H1 (cell line): ENCODE results near the gene IQSEC3. TPM values are rescaled to one million over a fixed set of nuclear protein-coding genes. Genes with fewer than 3 reads are reported as not detected.
A peak's percentile ranks its signal among the peaks of the same experiment; 100 is the strongest.

Source experiments
- CTCF ChIA-PET: fragments of 300-600 bp; sonication (Branson Sonifier 250); formaldehyde crosslinking; loops from one replicate; lab custom pipeline; 2021; ENCODE audit not compliant: partially characterized antibody; lab: Charles Lee
- POLR2A ChIA-PET: fragments of 300-600 bp; sonication (Branson Sonifier 250); formaldehyde crosslinking; loops from one replicate; lab custom pipeline; 2021; ENCODE audit warnings: inconsistent platforms; ENCODE audit not compliant: partially characterized antibody; lab: Charles Lee
- DNase-seq, 2 experiments: peaks; one replicate each; pipeline versions ENCODE4 v3.0.0 to v3.0.0-alpha.2; 2010 to 2022; ENCODE audit warnings: low spot score in 2 of 2, low read depth in 1 of 2, mixed read lengths in 1 of 2
- FAIRE-seq: peaks from 2 replicates; lab custom pipeline; 2011; peaks lifted over from hg19 to GRCh38; lab: Jason Lieb, UNC
- H2AFZ ChIP-seq: 2 replicates; pipeline ENCODE4 v1.8.1; 2012; ENCODE audit warnings: low read length, inconsistent platforms
- H2AK5ac ChIP-seq: 2 replicates; pipeline ENCODE4 v1.6.1; 2013; ENCODE audit warnings: low read depth, low read length
- H2BK120ac ChIP-seq: replicated peaks from 2 replicates; pipeline ENCODE3; 2013; ENCODE audit warnings: low read depth, low read length, inconsistent platforms
- H2BK12ac ChIP-seq: 2 replicates; pipeline ENCODE4 v1.6.1; 2013; ENCODE audit warnings: low read depth, low read length
- H2BK15ac ChIP-seq: 2 replicates; pipeline ENCODE4 v1.6.1; 2013; ENCODE audit warnings: low read length
- H2BK20ac ChIP-seq: 2 replicates; pipeline ENCODE4 v1.6.1; 2013; ENCODE audit warnings: low read length
- H2BK5ac ChIP-seq: 2 replicates; pipeline ENCODE4 v1.6.1; 2013; ENCODE audit warnings: low read depth, low read length
- H3K14ac ChIP-seq: 2 replicates; pipeline ENCODE4 v1.6.1; 2013; ENCODE audit warnings: inconsistent platforms; ENCODE audit not compliant: insufficient read length
- H3K18ac ChIP-seq: 2 replicates; pipeline ENCODE4 v1.6.1; 2013; ENCODE audit warnings: low read length; ENCODE audit errors: extremely low read depth
- H3K23ac ChIP-seq: 2 replicates; pipeline ENCODE4 v1.6.1; 2013; ENCODE audit warnings: inconsistent platforms; ENCODE audit not compliant: insufficient read length
- H3K23me2 ChIP-seq: 2 replicates; pipeline ENCODE4 v1.6.1; 2013; ENCODE audit warnings: low read depth, low read length
- H3K27ac ChIP-seq: 2 replicates; pipeline ENCODE4 v1.6.1; 2011; ENCODE audit warnings: low read depth, low read length, inconsistent platforms
- H3K27me3 ChIP-seq, 4 experiments: replicated peaks in 1 of 4; 1 replicate in 1 of 4; 2 replicates in 3 of 4; pipeline versions ENCODE4 v1.6.1 to v1.8.1; 2011 to 2013; ENCODE audit warnings: low read length in 3 of 4, mild to moderate bottlenecking in 3 of 4, inconsistent platforms in 2 of 4, mixed read lengths in 2 of 4, moderate library complexity in 1 of 4; ENCODE audit not compliant: control insufficient read depth in 3 of 4, insufficient read depth in 3 of 4; ENCODE audit errors: extremely low read depth in 1 of 4
- H3K36me3 ChIP-seq, 4 experiments: 2 replicates each; pipeline versions ENCODE4 v1.6.1 to v1.8.1; 2011 to 2013; ENCODE audit warnings: mild to moderate bottlenecking in 4 of 4, low read length in 3 of 4, moderate library complexity in 2 of 4, control low read depth in 1 of 4, inconsistent platforms in 1 of 4; ENCODE audit not compliant: insufficient read depth in 4 of 4, control insufficient read depth in 2 of 4
- H3K4ac ChIP-seq: replicated peaks from 2 replicates; pipeline ENCODE3; 2013; ENCODE audit warnings: low read length, low read depth, mixed read lengths, inconsistent platforms; ENCODE audit not compliant: insufficient read length
- H3K4me1 ChIP-seq, 4 experiments: replicated peaks in 1 of 4; 1 replicate in 1 of 4; 2 replicates in 3 of 4; pipeline versions ENCODE4 v1.6.1 to v1.8.1; 2011 to 2013; ENCODE audit warnings: low read length in 3 of 4, inconsistent platforms in 2 of 4, mixed read lengths in 1 of 4; ENCODE audit not compliant: insufficient read depth in 4 of 4, control insufficient read depth in 3 of 4
- H3K4me2 ChIP-seq, 2 experiments: 2 replicates each; pipeline versions ENCODE4 v1.6.1 to v1.8.1; 2011 to 2013; ENCODE audit warnings: low read depth in 2 of 2, low read length in 2 of 2, control low read depth in 1 of 2, inconsistent platforms in 1 of 2, mild to moderate bottlenecking in 1 of 2; ENCODE audit not compliant: insufficient read depth in 1 of 2
- H3K4me3 ChIP-seq, 4 experiments: fragments of 200-600, 300-600 bp in 1 of 4; sonication (generic), shearing (Covaris generic), sonication (Bioruptor Twin) in 1 of 4; 2 replicates each; pipeline versions ENCODE4 v1.5.1 to v1.8.1; 2011 to 2016; ENCODE audit warnings: low read length in 4 of 4, low read depth in 3 of 4, control low read depth in 2 of 4, inconsistent platforms in 2 of 4, mild to moderate bottlenecking in 2 of 4, mixed read lengths in 1 of 4, moderate library complexity in 1 of 4; ENCODE audit not compliant: insufficient read depth in 2 of 4; ENCODE audit errors: extremely low read depth in 1 of 4
- H3K56ac ChIP-seq: replicated peaks from 2 replicates; pipeline ENCODE3; 2013; ENCODE audit warnings: low read depth, mild to moderate bottlenecking, mixed read lengths, low read length, inconsistent platforms; ENCODE audit not compliant: insufficient read length
- H3K79me1 ChIP-seq: 2 replicates; pipeline ENCODE4 v1.6.1; 2013; ENCODE audit warnings: low read depth, low read length, control low read depth
- H3K79me2 ChIP-seq, 2 experiments: 2 replicates each; pipeline versions ENCODE4 v1.6.1 to v1.8.1; 2012 to 2013; ENCODE audit warnings: low read length in 2 of 2, mild to moderate bottlenecking in 2 of 2, inconsistent platforms in 1 of 2; ENCODE audit not compliant: insufficient read depth in 2 of 2, control insufficient read depth in 1 of 2
- H3K9ac ChIP-seq, 4 experiments: replicated peaks in 1 of 4; 1 replicate in 1 of 4; 2 replicates in 3 of 4; pipeline versions ENCODE4 v1.6.1 to v1.8.1; 2011 to 2013; ENCODE audit warnings: low read depth in 3 of 4, low read length in 3 of 4, control low read depth in 2 of 4, mild to moderate bottlenecking in 2 of 4, moderate library complexity in 2 of 4, inconsistent platforms in 1 of 4; ENCODE audit errors: extremely low read depth in 1 of 4
- H3K9me3 ChIP-seq, 2 experiments: 2 replicates each; pipeline versions ENCODE4 v1.6.1 to v1.8.1; 2012 to 2013; ENCODE audit warnings: mild to moderate bottlenecking in 2 of 2, moderate library complexity in 2 of 2, control low read depth in 1 of 2, inconsistent platforms in 1 of 2, low read depth in 1 of 2, low read length in 1 of 2, mixed read lengths in 1 of 2; ENCODE audit not compliant: insufficient read depth in 2 of 2
- H4K20me1 ChIP-seq, 2 experiments: replicated peaks in 1 of 2; 2 replicates each; pipeline versions ENCODE3 to v1.8.1; 2011 to 2013; ENCODE audit warnings: inconsistent platforms in 2 of 2, low read length in 2 of 2, mild to moderate bottlenecking in 1 of 2; ENCODE audit not compliant: insufficient read depth in 2 of 2, control insufficient read depth in 1 of 2
- H4K5ac ChIP-seq: 2 replicates; pipeline ENCODE4 v1.6.1; 2013; ENCODE audit warnings: low read length, low read depth, mixed read lengths, inconsistent platforms; ENCODE audit not compliant: insufficient read length
- H4K8ac ChIP-seq: 2 replicates; pipeline ENCODE4 v1.8.0; 2013; ENCODE audit warnings: mild to moderate bottlenecking, moderate library complexity, low read length, inconsistent platforms; ENCODE audit not compliant: insufficient read depth; ENCODE audit errors: extremely low read depth
- H4K91ac ChIP-seq: replicated peaks from 2 replicates; pipeline ENCODE3; 2013; ENCODE audit warnings: low read length, mixed read lengths, inconsistent platforms; ENCODE audit not compliant: insufficient read length
- CHD1 ChIP-seq: IDR thresholded peaks from 2 replicates; pipeline ENCODE4 v1.6.1; 2012; ENCODE audit warnings: low read depth, low read length, improper control_type of control experiment
- CREB1 ChIP-seq: IDR thresholded peaks from 2 replicates; pipeline ENCODE4 v1.6.1; 2012; ENCODE audit warnings: inconsistent platforms
- CTBP2 ChIP-seq: IDR thresholded peaks from 2 replicates; pipeline ENCODE4 v1.7.0; 2011; ENCODE audit warnings: borderline replicate concordance, mild to moderate bottlenecking, moderate library complexity, mixed read lengths, low read length; ENCODE audit not compliant: insufficient read depth, insufficient read length
- EGR1 ChIP-seq: IDR thresholded peaks from 2 replicates; pipeline ENCODE4 v1.6.1; 2011; ENCODE audit warnings: low read depth, low read length, borderline replicate concordance
- EP300 ChIP-seq, 2 experiments: IDR thresholded peaks; 1 replicate in 1 of 2; 2 replicates in 1 of 2; pipeline ENCODE4 v1.6.1; 2011 to 2012; ENCODE audit warnings: low read depth in 2 of 2, low read length in 2 of 2, mild to moderate bottlenecking in 2 of 2, borderline replicate concordance in 1 of 2, inconsistent platforms in 1 of 2, moderate library complexity in 1 of 2
- FOSL1 ChIP-seq: IDR thresholded peaks from 2 replicates; pipeline ENCODE4 v1.6.1; 2011; ENCODE audit warnings: mild to moderate bottlenecking, low read depth, low read length, moderate library complexity; ENCODE audit not compliant: insufficient read depth
- JUN ChIP-seq: IDR thresholded peaks from 2 replicates; pipeline ENCODE4 v1.6.1; 2011; ENCODE audit warnings: low read depth, mild to moderate bottlenecking, improper control_type of control experiment, low read length
- KDM1A ChIP-seq: fragments of 200-600, 300-600 bp; sonication (generic); IDR thresholded peaks from 2 replicates; pipeline ENCODE4 v1.7.1; 2016; ENCODE audit warnings: mild to moderate bottlenecking, low read length, borderline replicate concordance
- KDM4A ChIP-seq: IDR thresholded peaks from one replicate; pipeline ENCODE4 v1.7.1; 2012; ENCODE audit warnings: low read depth, mild to moderate bottlenecking, moderate library complexity, low read length, inconsistent platforms; ENCODE audit not compliant: severe bottlenecking
- KDM5A ChIP-seq: fragments of 200-600 bp; IDR thresholded peaks from 2 replicates; pipeline ENCODE4 v1.7.1; 2012; ENCODE audit warnings: mild to moderate bottlenecking, low read length, inconsistent platforms, mixed read lengths
- RFX5 ChIP-seq: IDR thresholded peaks from 2 replicates; pipeline ENCODE4 v1.6.1; 2011; ENCODE audit warnings: low read depth, low read length, improper control_type of control experiment, borderline replicate concordance
- SAP30 ChIP-seq: fragments of 300-600 bp; sonication (generic); IDR thresholded peaks from 2 replicates; pipeline ENCODE4 v1.7.1; 2012; ENCODE audit warnings: low read length, moderate library complexity, mild to moderate bottlenecking, inconsistent platforms; ENCODE audit not compliant: insufficient read depth, insufficient replicate concordance
- SIN3A ChIP-seq, 2 experiments: IDR thresholded peaks in 1 of 2; conservative IDR thresholded peaks in 1 of 2; 2 replicates each; pipeline ENCODE4 v1.6.1; 2011 to 2012; ENCODE audit warnings: low read length in 2 of 2, improper control_type of control experiment in 1 of 2, low read depth in 1 of 2, mild to moderate bottlenecking in 1 of 2
- SIX5 ChIP-seq: IDR thresholded peaks from 2 replicates; pipeline ENCODE4 v1.6.1; 2011; ENCODE audit warnings: mild to moderate bottlenecking, low read depth, low read length
- WGBS, 2 experiments: shearing (Covaris generic) in 1 of 2; methylation state at CpG; one replicate each; pipeline versions ENCODE4 v1.1.6 to v1.1.7; 2013 to 2015; ENCODE audit warnings: low lambda C conversion rate in 2 of 2, mixed read lengths in 2 of 2, inconsistent platforms in 1 of 2, low coverage in 1 of 2, missing lambda C conversion rate in 1 of 2; ENCODE audit not compliant: insufficient replicate concordance in 2 of 2, insufficient coverage in 1 of 2, insufficient read length in 1 of 2; ENCODE audit errors: extremely low coverage in 1 of 2, missing lambda C conversion rate in 1 of 2; 5-methylcytosine and 5-hydroxymethylcytosine counted together
- polyA plus RNA-seq, 7 experiments: library from polyadenylated mRNA; depleted of rRNA in 3 of 7; stranded (reverse) in 5 of 7; unstranded in 2 of 7; fragments of >200 nt in 5 of 7; fragments of 200-250 nt in 2 of 7; gene quantifications; 1 replicate in 5 of 7; 2 replicates in 1 of 7; 4 replicates in 1 of 7; pipeline versions ENCODE4 v1.2.1 to v1.2.3, GENCODE V29; 2011 to 2013; ENCODE audit warnings: missing spikeins in 2 of 7, mixed read lengths in 2 of 7
- total RNA-seq: library from RNA; stranded (reverse); fragmentation: NEBNext Ultra II Directional; extraction: Animal tissue kit (Norgen Biotek cat#: 25700); gene quantifications from 2 replicates; pipeline ENCODE4 v1.2.1, GENCODE V29; 2021

IQSEC3 gene
- total and polyA plus RNA-seq, 2 of the 8 experiments (the other 6 are each of a cell fraction or from before 2014, with no cell fraction given): 1.2 to 3.1 TPM

DNA sequence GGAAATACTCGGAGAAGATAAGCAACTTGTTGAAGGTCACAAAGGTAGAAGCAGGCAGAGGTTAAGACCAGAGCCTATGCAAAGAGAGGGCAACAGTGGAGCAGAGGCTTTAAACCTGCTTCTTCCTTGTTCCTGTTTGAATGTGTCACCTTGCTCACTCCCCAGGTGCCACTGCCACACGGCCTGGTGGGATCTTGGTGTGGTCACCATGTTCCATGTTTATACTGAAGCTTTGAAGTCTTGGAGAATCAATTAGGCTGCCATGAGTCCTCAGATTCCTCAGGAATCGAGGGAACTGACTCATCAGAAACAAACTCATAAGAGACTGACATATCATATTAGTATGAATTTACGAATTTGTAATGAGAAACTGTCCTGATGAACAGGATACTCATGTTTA, 46.8 kb downstream of the IQSEC3 start:
- Histone ChIP-seq H3K9ac (no peak overlapping the region), H2AFZ (no peak overlapping the region), H2BK20ac (no peak overlapping the region), H3K4me3 (no peak overlapping the region), H3K9me3 (no peaks in the 10 kb centered on the region), H3K4me2 (no peak overlapping the region), H2AK5ac (no peak overlapping the region), H3K36me3 (no peaks in the 10 kb centered on the region), H3K4ac (no peak overlapping the region), H3K56ac (no peak overlapping the region), H2BK5ac (no peak overlapping the region), H2BK15ac (no peak overlapping the region), H3K23ac (no peak overlapping the region), H3K18ac (peak overlapping the region; percentile 54; the same call in 1 of the 2 replicates), H2BK120ac (no peak overlapping the region), H4K91ac (no peak overlapping the region), H3K79me1 (no peaks in the 10 kb centered on the region), H4K20me1 (no peaks in the 10 kb centered on the region), H2BK12ac (peak overlapping the region; percentile 51; the same call in 1 of the 2 replicates), H3K14ac (no peak overlapping the region), H3K79me2 (no peaks in the 10 kb centered on the region), H4K8ac (no peak overlapping the region), H3K27ac (no peak overlapping the region), H3K27me3 (no peaks in the 10 kb centered on the region), H3K23me2 (no peaks in the 10 kb centered on the region; the same call in 1 of the 2 replicates), H3K4me1 (peaks cover 0 to 6% (median 2%) of the 10 kb centered on the region in 4 experiments; a peak in 3 of 7 replicates), H4K5ac (no peak overlapping the region)
- FAIRE-seq (no peak), DNase-seq (no peak)
- ChIA-PET CTCF (interaction anchor here (1.3 to 5.1 kb wide), 3 partner anchors 7 to 106 kb away, joined by 3 to 36 read pairs (median 24); no protein-coding TSS in a partner anchor), POLR2A (interaction anchor here (1.1 kb wide), 1 partner anchor 22 kb away, joined by 3 read pairs; no protein-coding TSS in a partner anchor)
- WGBS, 2 experiments: 79% methylated on average over 4 of the region's 4 CpGs; no CpG with 5 or more reads in 1 of the 2 experiments
- no peak for TF ChIP-seq FOSL1
- TF ChIP-seq SAP30: no peak
- TF ChIP-seq RFX5: no peak
- no peak for TF ChIP-seq EP300 (IDR thresholded peaks at IDR 0.05; ENCODE audit: borderline replicate concordance in 1 of 2, low read depth in 2 of 2, low read length in 2 of 2)
- no peak for TF ChIP-seq SIN3A (conservative IDR thresholded peaks at IDR 0.05 in 1 of 2, IDR thresholded peaks at IDR 0.05 in 1 of 2; ENCODE audit: low read depth in 1 of 2, low read length in 2 of 2)
- no peak for TF ChIP-seq CHD1
- no peak for TF ChIP-seq SIX5
- no peak for TF ChIP-seq KDM4A
- TF ChIP-seq KDM5A: no peak
- no peak for TF ChIP-seq KDM1A
- TF ChIP-seq CTBP2: no peak
- no peak for TF ChIP-seq JUN
- TF ChIP-seq EGR1: no peak
- no peak for TF ChIP-seq CREB1
